Measurements from ENCODE around the gene SHOX. TPM values are rescaled to one million over a fixed set of nuclear protein-coding genes. Genes with fewer than 3 reads are reported as not detected.

The SHOX gene
- total RNA-seq, 1 donor from 2014 or later, result not detected

DNA sequence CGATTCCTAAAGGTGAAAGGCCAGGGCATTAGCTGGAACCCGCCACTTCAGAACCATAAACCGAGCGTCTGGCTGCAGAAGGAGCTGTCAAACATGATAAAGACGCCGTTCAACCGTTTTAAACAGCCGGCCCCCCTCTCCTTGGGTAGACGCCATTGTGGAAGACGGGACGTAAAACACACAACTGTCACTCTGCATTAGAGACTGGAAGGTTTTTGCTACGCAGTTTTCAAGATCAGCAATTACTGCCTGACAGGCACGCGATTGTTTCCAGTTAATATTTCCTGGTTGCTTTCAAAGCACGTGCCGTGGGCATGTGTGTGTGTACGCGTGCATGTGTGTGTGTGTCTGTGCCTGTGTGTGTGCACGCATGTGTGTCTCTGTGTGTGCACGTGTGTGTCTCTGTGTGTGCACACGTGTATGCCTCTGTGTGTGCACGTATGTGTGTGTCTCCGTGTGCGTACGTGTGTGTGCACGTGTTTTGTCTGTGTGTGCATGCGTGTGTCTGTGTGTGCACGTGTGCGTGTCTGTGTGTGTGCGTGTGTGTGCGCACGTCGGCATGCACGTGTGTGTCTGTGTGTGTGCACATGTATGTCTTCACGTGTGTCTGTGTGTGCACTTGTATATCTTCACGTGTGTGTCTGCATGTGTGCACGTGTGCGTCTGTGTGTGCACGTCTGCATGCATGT, 48.8 kb downstream of the SHOX start:
- Histone ChIP-seq H3K27ac (replicated peaks) (no peak overlapping the region), H3K9me3 (replicated peaks) (no peaks in the 10 kb centered on the region), H3K36me3 (no peaks in the 10 kb centered on the region), H3K27me3 (ENCODE audit: low read depth) (peaks cover 16% of the 10 kb centered on the region), H3K4me1 (no peaks in the 10 kb centered on the region), H3K4me3 (no peak overlapping the region)
- no peak for DNase-seq
- TF ChIP-seq, protein P1, sequence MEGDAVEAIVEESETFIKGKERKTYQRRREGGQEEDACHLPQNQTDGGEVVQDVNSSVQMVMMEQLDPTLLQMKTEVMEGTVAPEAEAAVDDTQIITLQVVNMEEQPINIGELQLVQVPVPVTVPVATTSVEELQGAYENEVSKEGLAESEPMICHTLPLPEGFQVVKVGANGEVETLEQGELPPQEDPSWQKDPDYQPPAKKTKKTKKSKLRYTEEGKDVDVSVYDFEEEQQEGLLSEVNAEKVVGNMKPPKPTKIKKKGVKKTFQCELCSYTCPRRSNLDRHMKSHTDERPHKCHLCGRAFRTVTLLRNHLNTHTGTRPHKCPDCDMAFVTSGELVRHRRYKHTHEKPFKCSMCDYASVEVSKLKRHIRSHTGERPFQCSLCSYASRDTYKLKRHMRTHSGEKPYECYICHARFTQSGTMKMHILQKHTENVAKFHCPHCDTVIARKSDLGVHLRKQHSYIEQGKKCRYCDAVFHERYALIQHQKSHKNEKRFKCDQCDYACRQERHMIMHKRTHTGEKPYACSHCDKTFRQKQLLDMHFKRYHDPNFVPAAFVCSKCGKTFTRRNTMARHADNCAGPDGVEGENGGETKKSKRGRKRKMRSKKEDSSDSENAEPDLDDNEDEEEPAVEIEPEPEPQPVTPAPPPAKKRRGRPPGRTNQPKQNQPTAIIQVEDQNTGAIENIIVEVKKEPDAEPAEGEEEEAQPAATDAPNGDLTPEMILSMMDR (IDR thresholded peaks at IDR 0.05; ENCODE audit: borderline replicate concordance), result no peak
- intact Hi-C loops (cut with micrococcal nuclease), result no loop called here

GRCh38 chrX:680062-680461, 49.5 kb downstream of the SHOX start:
- TF ChIP-seq, protein P1 (IDR thresholded peaks at IDR 0.05; ENCODE audit: borderline replicate concordance), result no peak
- Histone ChIP-seq H3K36me3 (no peaks in the 10 kb centered on the region), H3K4me1 (no peaks in the 10 kb centered on the region), H3K27ac (replicated peaks) (no peak overlapping the region), H3K27me3 (ENCODE audit: low read depth) (peaks cover 16% of the 10 kb centered on the region), H3K4me3 (no peak overlapping the region), H3K9me3 (replicated peaks) (peaks cover 2% of the 10 kb centered on the region)
- no peak for DNase-seq
- intact Hi-C loops (cut with micrococcal nuclease), result no loop called here

GRCh38 chrX:681989-682388, 51.4 kb downstream of the SHOX start:
- intact Hi-C loops (cut with micrococcal nuclease), result no loop called here
- H3K4me3 ChIP-seq, result no peak overlapping the region
- H3K4me1 ChIP-seq, result no peaks in the 10 kb centered on the region
- TF ChIP-seq, protein P1 (IDR thresholded peaks at IDR 0.05; ENCODE audit: borderline replicate concordance), result no peak
- H3K36me3 ChIP-seq, result no peaks in the 10 kb centered on the region
- peaks cover 17% of the 10 kb centered on the region for H3K27me3 ChIP-seq (ENCODE audit: low read depth)
- peaks cover 5% of the 10 kb centered on the region for H3K9me3 ChIP-seq (replicated peaks)
- no peak for DNase-seq
- H3K27ac ChIP-seq (replicated peaks), result no peak overlapping the region

GRCh38 chrX:682892-683291, 52.3 kb downstream of the SHOX start:
- Histone ChIP-seq H3K4me3 (no peak overlapping the region), H3K4me1 (no peaks in the 10 kb centered on the region), H3K27me3 (ENCODE audit: low read depth) (peaks cover 17% of the 10 kb centered on the region), H3K9me3 (replicated peaks) (peaks cover 5% of the 10 kb centered on the region), H3K36me3 (no peaks in the 10 kb centered on the region), H3K27ac (replicated peaks) (no peak overlapping the region)
- TF ChIP-seq, protein P1 (IDR thresholded peaks at IDR 0.05; ENCODE audit: borderline replicate concordance), result no peak
- intact Hi-C loops (cut with micrococcal nuclease), result no loop called here
- DNase-seq, result no peak

DNA sequence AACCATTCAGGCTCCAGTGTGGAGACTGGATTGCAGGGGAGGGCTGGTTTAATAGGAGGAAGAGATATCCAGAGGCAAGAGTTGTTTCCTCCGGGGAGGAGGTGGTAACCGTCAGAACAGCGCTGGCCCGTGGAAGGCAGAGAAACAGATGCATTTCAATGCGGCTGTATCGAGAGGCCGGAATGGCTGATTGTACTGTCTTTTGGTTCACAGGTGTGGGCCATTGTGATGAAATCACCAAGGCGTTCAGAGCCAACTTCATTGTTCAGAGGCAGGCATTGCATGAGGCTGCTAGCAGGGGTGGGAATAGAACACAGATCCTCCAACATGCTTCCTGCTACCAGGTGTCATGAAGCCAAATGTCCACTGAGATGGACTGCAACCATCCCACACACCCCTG, 53.0 kb downstream of the SHOX start:
- H3K4me3 ChIP-seq, result no peak overlapping the region
- peaks cover 17% of the 10 kb centered on the region for H3K27me3 ChIP-seq (ENCODE audit: low read depth)
- no peak overlapping the region for H3K27ac ChIP-seq (replicated peaks)
- H3K4me1 ChIP-seq, result no peaks in the 10 kb centered on the region
- intact Hi-C loops (cut with micrococcal nuclease), result no loop called here
- TF ChIP-seq, protein P1 (IDR thresholded peaks at IDR 0.05; ENCODE audit: borderline replicate concordance), result no peak
- H3K9me3 ChIP-seq (replicated peaks), result peaks cover 5% of the 10 kb centered on the region
- no peaks in the 10 kb centered on the region for H3K36me3 ChIP-seq
- DNase-seq, result no peak

Measured in left ventricle myocardium inferior (tissue), 1 donor.